GM12891 (cell line): Measurements from ENCODE around the gene SPRY2.

Experiments
- DNase-seq: peaks from one replicate; pipeline ENCODE4 v3.0.0; 2011; ENCODE audit warnings: low spot score; ENCODE audit not compliant: insufficient read length
- FAIRE-seq: peaks from 2 replicates; lab custom pipeline; 2011; peaks lifted over from hg19 to GRCh38; lab: Jason Lieb, UNC
- PAX5 ChIP-seq: IDR thresholded peaks from 2 replicates; pipeline ENCODE4 v1.6.1; 2011; ENCODE audit warnings: low read length, moderate library complexity, mild to moderate bottlenecking; ENCODE audit not compliant: insufficient read depth, severe bottlenecking
- POLR2A ChIP-seq: IDR thresholded peaks from 2 replicates; pipeline ENCODE4 v1.6.1; 2011; ENCODE audit warnings: low read depth, low read length, control low read depth
- POLR2AphosphoS5 ChIP-seq: IDR thresholded peaks from 2 replicates; pipeline ENCODE4 v1.6.1; 2011; ENCODE audit warnings: low read depth, low read length, control low read depth
- POU2F2 ChIP-seq: IDR thresholded peaks from 2 replicates; pipeline ENCODE4 v1.6.1; 2011; ENCODE audit warnings: low read depth, mild to moderate bottlenecking, control low read depth, low read length, moderate library complexity
- SPI1 ChIP-seq: IDR thresholded peaks from 2 replicates; pipeline ENCODE4 v1.6.1; 2011; ENCODE audit warnings: low read depth, low read length, control low read depth
- TAF1 ChIP-seq: IDR thresholded peaks from 2 replicates; pipeline ENCODE4 v1.6.1; 2011; ENCODE audit warnings: low read depth, low read length, control low read depth

Gene SPRY2

GRCh38 chr13:80313668-80314256 is 27.2 kb downstream of the SPRY2 start:
- TF ChIP-seq POU2F2 (no peak), SPI1 (no peak), TAF1 (no peak), POLR2AphosphoS5 (no peak), POLR2A (no peak), PAX5 (no peak)
- DNase-seq = no peak
- FAIRE-seq = no peak

- TF ChIP-seq POLR2AphosphoS5 = no peak
- no peak for TF ChIP-seq PAX5
- TF ChIP-seq SPI1 = no peak
- no peak for TF ChIP-seq POU2F2
- no peak for TF ChIP-seq TAF1
- no peak for TF ChIP-seq POLR2A
- DNase-seq (no peak), FAIRE-seq (no peak)
These were observed 28.0 kb downstream of the SPRY2 start for GRCh38 chr13:80312967-80313366.

GRCh38 chr13:80312012-80312704 is 28.8 kb downstream of the SPRY2 start:
- DNase-seq = no peak
- TF ChIP-seq POLR2A (no peak), PAX5 (no peak), SPI1 (no peak), POU2F2 (no peak), POLR2AphosphoS5 (no peak), TAF1 (no peak)
- FAIRE-seq = no peak

GRCh38 chr13:80309926-80310325 is 31.0 kb downstream of the SPRY2 start:
- DNase-seq (no peak), FAIRE-seq (no peak)
- TF ChIP-seq SPI1 = no peak
- TF ChIP-seq POLR2AphosphoS5 = no peak
- TF ChIP-seq POLR2A = no peak
- TF ChIP-seq PAX5 = no peak
- TF ChIP-seq POU2F2 = no peak

GRCh38 chr13:80307401-80307987 is 33.4 kb downstream of the SPRY2 start:
- TF ChIP-seq TAF1 (no peak), POU2F2 (no peak), PAX5 (no peak), POLR2A (no peak), POLR2AphosphoS5 (no peak), SPI1 (no peak)
- FAIRE-seq (no peak), DNase-seq (no peak)

- no peak for TF ChIP-seq SPI1
- no peak for TF ChIP-seq PAX5
- no peak for TF ChIP-seq TAF1
- no peak for TF ChIP-seq POU2F2
- no peak for TF ChIP-seq POLR2AphosphoS5
- TF ChIP-seq POLR2A = no peak
- DNase-seq (no peak), FAIRE-seq (no peak)
These were observed 34.5 kb downstream of the SPRY2 start for GRCh38 chr13:80306337-80306972.

- no peak for TF ChIP-seq POLR2A
- TF ChIP-seq TAF1 = no peak
- TF ChIP-seq PAX5 = no peak
- TF ChIP-seq POLR2AphosphoS5 = no peak
- no peak for TF ChIP-seq SPI1
- TF ChIP-seq POU2F2 = no peak
- DNase-seq = no peak
- no peak for FAIRE-seq
These were observed 35.2 kb downstream of the SPRY2 start for GRCh38 chr13:80305737-80306136.

- no peak for FAIRE-seq
- TF ChIP-seq TAF1 (no peak), POLR2AphosphoS5 (no peak), POLR2A (no peak), SPI1 (no peak), POU2F2 (no peak), PAX5 (no peak)
- no peak for DNase-seq
These were observed 37.6 kb downstream of the SPRY2 start for GRCh38 chr13:80303225-80303811.
